GM10847 (cell line): ENCODE data around the gene TXK.

Experiments
- POLR2A ChIP-seq: IDR thresholded peaks from 2 replicates; pipeline ENCODE4 v1.6.1; 2011; ENCODE audit not compliant: insufficient read length; ENCODE audit errors: extremely low read depth

The TXK gene

GRCh38 chr4:48085821-48086589 is 48.0 kb downstream of the TXK start:
- no peak for TF ChIP-seq POLR2A

GRCh38 chr4:48082956-48083355 is 51.1 kb downstream of the TXK start:
- no peak for TF ChIP-seq POLR2A

- TF ChIP-seq POLR2A: no peak
Observed at GRCh38 chr4:48081196-48081595, 52.9 kb downstream of the TXK start.

- TF ChIP-seq POLR2A: no peak
Observed at GRCh38 chr4:48079972-48080391, 54.1 kb downstream of the TXK start.

GRCh38 chr4:48078862-48079655 is 55.0 kb downstream of the TXK start:
- TF ChIP-seq POLR2A: no peak

GRCh38 chr4:48078425-48078824 is 55.6 kb downstream of the TXK start:
- TF ChIP-seq POLR2A: no peak

GRCh38 chr4:48074657-48075056 is 59.4 kb downstream of the TXK start:
- TF ChIP-seq POLR2A: no peak

- no peak for TF ChIP-seq POLR2A
Observed at GRCh38 chr4:48073567-48074103, 60.4 kb downstream of the TXK start.

GRCh38 chr4:48071191-48071590 is 62.9 kb downstream of the TXK start:
- no peak for TF ChIP-seq POLR2A

- no peak for TF ChIP-seq POLR2A
Observed at GRCh38 chr4:48069026-48069425, 65.0 kb downstream of the TXK start.

- no peak for TF ChIP-seq POLR2A
Observed at GRCh38 chr4:48068182-48068581, 65.9 kb downstream of the TXK start.

- no peak for TF ChIP-seq POLR2A
Observed at GRCh38 chr4:48067536-48067935, 66.5 kb downstream of the TXK start.

- TF ChIP-seq POLR2A: no peak
Observed at GRCh38 chr4:48065587-48066052, 68.4 kb downstream of the TXK start.

- TF ChIP-seq POLR2A: no peak
Observed at GRCh38 chr4:48064349-48064748, 69.7 kb downstream of the TXK start.

- no peak for TF ChIP-seq POLR2A
Observed at GRCh38 chr4:48058617-48059530, 75.2 kb downstream of the TXK start.
